ENCODE data around the gene BDKRB1.

BDKRB1 gene

GRCh38 chr14:96233661-96234060, 22.3 kb upstream of the BDKRB1 start:
- Histone ChIP-seq H3K4me3 (ENCODE audit: insufficient read depth, low read length, poor library complexity, severe bottlenecking) (no peak overlapping the region), H3K27ac (ENCODE audit: low read depth, low read length) (no peak overlapping the region), H3K36me3 (ENCODE audit: low read length) (no peaks in the 10 kb centered on the region), H4K20me1 (ENCODE audit: low read depth, low read length) (no peaks in the 10 kb centered on the region), H3K27me3 (ENCODE audit: low read length) (no peaks in the 10 kb centered on the region), H3K9me3 (ENCODE audit: insufficient read depth, low read length) (no peaks in the 10 kb centered on the region), H3K79me2 (ENCODE audit: insufficient read depth, low read length) (no peaks in the 10 kb centered on the region), H2AFZ (ENCODE audit: low read depth, low read length, severe bottlenecking) (no peak overlapping the region), H3K9ac (ENCODE audit: low read length) (no peak overlapping the region), H3K9me2 (replicated peaks; ENCODE audit: insufficient read depth, low read length) (no peaks in the 10 kb centered on the region), H3K4me2 (ENCODE audit: low read depth, low read length, poor library complexity, severe bottlenecking) (no peak overlapping the region), H3F3A (ENCODE audit: insufficient read depth) (no peaks in the 10 kb centered on the region)
- TF ChIP-seq CTCF (IDR thresholded peaks at IDR 0.05; ENCODE audit: insufficient read depth, low read length, poor library complexity, severe bottlenecking) (no peak), EZH2phosphoT487 (conservative IDR thresholded peaks at IDR 0.05; ENCODE audit: low read length) (no peak)

- no peak overlapping the region for H3K4me3 ChIP-seq (ENCODE audit: insufficient read depth, low read length, poor library complexity, severe bottlenecking)
- no peak overlapping the region for H3K4me2 ChIP-seq (ENCODE audit: low read depth, low read length, poor library complexity, severe bottlenecking)
- H3K9me2 ChIP-seq (replicated peaks; ENCODE audit: insufficient read depth, low read length): no peaks in the 10 kb centered on the region
- H2AFZ ChIP-seq (ENCODE audit: low read depth, low read length, severe bottlenecking): no peak overlapping the region
- no peaks in the 10 kb centered on the region for H3K36me3 ChIP-seq (ENCODE audit: low read length)
- no peak for TF ChIP-seq CTCF (IDR thresholded peaks at IDR 0.05; ENCODE audit: insufficient read depth, low read length, poor library complexity, severe bottlenecking)
- TF ChIP-seq EZH2phosphoT487 (conservative IDR thresholded peaks at IDR 0.05; ENCODE audit: low read length): no peak
- H3K27ac ChIP-seq (ENCODE audit: low read depth, low read length): no peak overlapping the region
- no peaks in the 10 kb centered on the region for H3F3A ChIP-seq (ENCODE audit: insufficient read depth)
- no peaks in the 10 kb centered on the region for H3K9me3 ChIP-seq (ENCODE audit: insufficient read depth, low read length)
- H3K27me3 ChIP-seq (ENCODE audit: low read length): no peaks in the 10 kb centered on the region
- no peaks in the 10 kb centered on the region for H3K79me2 ChIP-seq (ENCODE audit: insufficient read depth, low read length)
- no peaks in the 10 kb centered on the region for H4K20me1 ChIP-seq (ENCODE audit: low read depth, low read length)
- H3K9ac ChIP-seq (ENCODE audit: low read length): no peak overlapping the region
These were observed 20.6 kb upstream of the BDKRB1 start for GRCh38 chr14:96235426-96235825.

- no peaks in the 10 kb centered on the region for H3K79me2 ChIP-seq (ENCODE audit: insufficient read depth, low read length)
- H3K4me3 ChIP-seq (ENCODE audit: insufficient read depth, low read length, poor library complexity, severe bottlenecking): no peak overlapping the region
- H3K27ac ChIP-seq (ENCODE audit: low read depth, low read length): no peak overlapping the region
- no peak overlapping the region for H2AFZ ChIP-seq (ENCODE audit: low read depth, low read length, severe bottlenecking)
- no peaks in the 10 kb centered on the region for H4K20me1 ChIP-seq (ENCODE audit: low read depth, low read length)
- no peak for TF ChIP-seq EZH2phosphoT487 (conservative IDR thresholded peaks at IDR 0.05; ENCODE audit: low read length)
- TF ChIP-seq CTCF (IDR thresholded peaks at IDR 0.05; ENCODE audit: insufficient read depth, low read length, poor library complexity, severe bottlenecking): no peak
- H3F3A ChIP-seq (ENCODE audit: insufficient read depth): no peaks in the 10 kb centered on the region
- no peak overlapping the region for H3K4me2 ChIP-seq (ENCODE audit: low read depth, low read length, poor library complexity, severe bottlenecking)
- H3K9me2 ChIP-seq (replicated peaks; ENCODE audit: insufficient read depth, low read length): no peaks in the 10 kb centered on the region
- no peaks in the 10 kb centered on the region for H3K27me3 ChIP-seq (ENCODE audit: low read length)
- no peaks in the 10 kb centered on the region for H3K36me3 ChIP-seq (ENCODE audit: low read length)
- H3K9ac ChIP-seq (ENCODE audit: low read length): no peak overlapping the region
- H3K9me3 ChIP-seq (ENCODE audit: insufficient read depth, low read length): no peaks in the 10 kb centered on the region
These were observed 18.4 kb upstream of the BDKRB1 start for GRCh38 chr14:96237641-96238040.
